Measurements from ENCODE around the gene ERN1. TPM values are rescaled to one million over a fixed set of nuclear protein-coding genes. Genes with fewer than 3 reads are reported as not detected.

ERN1 gene
- total and polyA plus RNA-seq, 2 donors from 2014 or later, result 2.8 to 37.0 TPM

DNA sequence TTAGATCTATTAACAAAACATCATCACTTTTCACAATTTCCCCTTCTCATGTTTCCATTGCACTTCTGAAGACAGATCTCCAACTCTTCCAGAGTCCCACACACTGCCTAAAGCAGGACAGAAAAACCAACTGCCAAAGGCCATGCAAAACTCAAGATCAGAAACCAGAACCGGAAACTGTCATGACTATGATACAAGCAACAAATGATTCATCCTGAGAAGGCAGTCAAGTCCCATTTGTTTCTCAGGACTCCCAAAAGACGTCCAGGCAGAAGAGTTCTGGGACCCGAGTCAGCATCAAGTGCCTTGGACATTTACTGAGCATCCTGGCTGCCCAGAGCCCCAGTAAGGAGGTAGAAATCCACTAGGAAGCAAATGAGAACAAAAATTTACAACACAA is 38.8 kb downstream of the ERN1 start:
- no peak for DNase-seq
- intact Hi-C loops (cut with DNase I), result no loop called here
- no peaks in the 10 kb centered on the region for H3K36me3 ChIP-seq (ENCODE audit: control insufficient read depth in 2 of 3, insufficient read depth in 3 of 3, low read length in 3 of 3)
- no peak overlapping the region for H3K4me3 ChIP-seq (ENCODE audit: low read length in 3 of 3)
- no peak overlapping the region for H3K9ac ChIP-seq (ENCODE audit: low read length in 3 of 3)
- H3K27ac ChIP-seq (ENCODE audit: low read depth in 2 of 2, low read length in 2 of 2), result no peak overlapping the region
- TF ChIP-seq, protein P1, sequence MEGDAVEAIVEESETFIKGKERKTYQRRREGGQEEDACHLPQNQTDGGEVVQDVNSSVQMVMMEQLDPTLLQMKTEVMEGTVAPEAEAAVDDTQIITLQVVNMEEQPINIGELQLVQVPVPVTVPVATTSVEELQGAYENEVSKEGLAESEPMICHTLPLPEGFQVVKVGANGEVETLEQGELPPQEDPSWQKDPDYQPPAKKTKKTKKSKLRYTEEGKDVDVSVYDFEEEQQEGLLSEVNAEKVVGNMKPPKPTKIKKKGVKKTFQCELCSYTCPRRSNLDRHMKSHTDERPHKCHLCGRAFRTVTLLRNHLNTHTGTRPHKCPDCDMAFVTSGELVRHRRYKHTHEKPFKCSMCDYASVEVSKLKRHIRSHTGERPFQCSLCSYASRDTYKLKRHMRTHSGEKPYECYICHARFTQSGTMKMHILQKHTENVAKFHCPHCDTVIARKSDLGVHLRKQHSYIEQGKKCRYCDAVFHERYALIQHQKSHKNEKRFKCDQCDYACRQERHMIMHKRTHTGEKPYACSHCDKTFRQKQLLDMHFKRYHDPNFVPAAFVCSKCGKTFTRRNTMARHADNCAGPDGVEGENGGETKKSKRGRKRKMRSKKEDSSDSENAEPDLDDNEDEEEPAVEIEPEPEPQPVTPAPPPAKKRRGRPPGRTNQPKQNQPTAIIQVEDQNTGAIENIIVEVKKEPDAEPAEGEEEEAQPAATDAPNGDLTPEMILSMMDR (IDR thresholded peaks at IDR 0.05; ENCODE audit: borderline replicate concordance, extremely low read depth, insufficient read depth), result no peak
- FAIRE-seq, result no peak
- H3K27me3 ChIP-seq (ENCODE audit: control insufficient read depth, insufficient read depth, low read length), result no peaks in the 10 kb centered on the region
- H3K9me3 ChIP-seq (ENCODE audit: control insufficient read depth in 2 of 3, insufficient read depth in 1 of 3, low read length in 3 of 3), result no peaks in the 10 kb centered on the region
- peaks cover 0 to 3% (median 0%) of the 10 kb centered on the region in 3 donors for H3K4me1 ChIP-seq (ENCODE audit: control insufficient read depth in 2 of 3, insufficient read depth in 2 of 3, low read depth in 1 of 3, low read length in 3 of 3)

DNA sequence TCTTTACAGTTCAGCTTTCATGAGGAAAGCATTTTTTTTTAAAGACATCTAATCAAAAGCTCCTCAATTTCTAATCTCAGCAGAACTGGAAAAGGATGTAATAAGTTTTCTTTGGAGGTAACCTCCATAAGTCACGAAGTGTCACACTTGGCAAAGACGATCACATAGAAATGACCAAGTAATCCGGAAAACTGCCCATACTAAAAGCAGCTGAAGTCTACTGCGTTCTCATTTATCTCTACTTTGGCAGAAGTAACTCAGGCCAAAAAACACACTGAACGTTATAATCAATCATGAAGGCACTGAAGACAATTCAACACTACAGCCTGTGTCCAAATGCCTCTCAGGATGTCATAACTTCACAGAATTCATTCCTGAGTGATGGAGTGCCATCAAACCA is 39.8 kb downstream of the ERN1 start:
- H3K4me1 ChIP-seq (ENCODE audit: control insufficient read depth in 2 of 3, insufficient read depth in 2 of 3, low read depth in 1 of 3, low read length in 3 of 3), result peaks cover 0 to 2% (median 0%) of the 10 kb centered on the region in 3 donors
- FAIRE-seq (no peak), DNase-seq (no peak)
- no peaks in the 10 kb centered on the region for H3K9me3 ChIP-seq (ENCODE audit: control insufficient read depth in 2 of 3, insufficient read depth in 1 of 3, low read length in 3 of 3)
- H3K36me3 ChIP-seq (ENCODE audit: control insufficient read depth in 2 of 3, insufficient read depth in 3 of 3, low read length in 3 of 3), result no peaks in the 10 kb centered on the region
- no peak overlapping the region for H3K4me3 ChIP-seq (ENCODE audit: low read length in 3 of 3)
- no peaks in the 10 kb centered on the region for H3K27me3 ChIP-seq (ENCODE audit: control insufficient read depth, insufficient read depth, low read length)
- H3K27ac ChIP-seq (ENCODE audit: low read depth in 2 of 2, low read length in 2 of 2), result no peak overlapping the region
- TF ChIP-seq, protein P1 (IDR thresholded peaks at IDR 0.05; ENCODE audit: borderline replicate concordance, extremely low read depth, insufficient read depth), result no peak
- intact Hi-C loops (cut with DNase I), result no loop called here
- no peak overlapping the region for H3K9ac ChIP-seq (ENCODE audit: low read length in 3 of 3)

DNA sequence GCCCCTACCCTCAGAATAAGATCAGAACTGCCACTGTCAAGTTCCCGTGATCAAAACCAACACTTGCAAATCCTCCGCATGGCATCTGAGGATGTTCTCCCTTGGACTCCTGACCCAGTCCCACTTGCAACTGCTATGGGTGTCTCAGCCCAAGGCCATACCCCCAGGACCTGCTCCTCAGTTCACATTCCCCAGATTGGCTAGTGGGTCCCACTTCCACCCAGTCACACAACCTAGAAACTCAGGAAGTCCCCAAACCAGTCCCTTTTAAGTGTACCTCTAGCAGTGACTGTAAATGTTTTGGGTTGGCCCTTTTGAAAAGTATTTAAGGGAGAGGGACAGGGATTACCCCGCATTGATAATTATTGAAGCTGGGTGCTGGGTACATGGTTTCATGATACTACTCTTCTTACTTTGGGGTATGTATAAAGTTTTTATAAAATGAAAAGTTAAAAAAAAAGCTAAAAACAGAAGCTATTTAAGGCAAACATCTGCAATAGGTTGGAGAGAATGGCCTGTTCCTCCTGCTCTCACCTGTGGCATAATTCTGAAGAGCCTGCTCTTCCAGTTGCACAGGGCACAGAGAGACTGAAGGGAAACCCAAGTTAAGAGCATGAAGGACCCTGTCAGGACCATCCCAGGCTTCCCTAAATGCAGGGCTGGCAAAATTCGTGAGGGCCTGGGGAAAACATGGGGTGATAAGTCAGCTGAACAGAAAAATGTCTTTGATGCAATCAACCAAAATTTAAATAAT is 42.5 kb downstream of the ERN1 start:
- Histone ChIP-seq H3K27me3 (ENCODE audit: control insufficient read depth, insufficient read depth, low read length) (no peaks in the 10 kb centered on the region), H3K36me3 (ENCODE audit: control insufficient read depth in 2 of 3, insufficient read depth in 3 of 3, low read length in 3 of 3) (no peaks in the 10 kb centered on the region), H3K9ac (ENCODE audit: low read length in 3 of 3) (no peak overlapping the region), H3K9me3 (ENCODE audit: control insufficient read depth in 2 of 3, insufficient read depth in 1 of 3, low read length in 3 of 3) (no peaks in the 10 kb centered on the region), H3K27ac (ENCODE audit: low read depth in 2 of 2, low read length in 2 of 2) (no peak overlapping the region), H3K4me3 (ENCODE audit: low read length in 3 of 3) (no peak overlapping the region), H3K4me1 (ENCODE audit: control insufficient read depth in 2 of 3, insufficient read depth in 2 of 3, low read depth in 1 of 3, low read length in 3 of 3) (peaks cover 0 to 4% (median 3%) of the 10 kb centered on the region in 3 donors)
- no peak for FAIRE-seq
- intact Hi-C loops (cut with DNase I), result no loop called here
- TF ChIP-seq, protein P1 (IDR thresholded peaks at IDR 0.05; ENCODE audit: borderline replicate concordance, extremely low read depth, insufficient read depth), result no peak
- no peak for DNase-seq
